ENCODE measurements around the gene NELL1.

DNA sequence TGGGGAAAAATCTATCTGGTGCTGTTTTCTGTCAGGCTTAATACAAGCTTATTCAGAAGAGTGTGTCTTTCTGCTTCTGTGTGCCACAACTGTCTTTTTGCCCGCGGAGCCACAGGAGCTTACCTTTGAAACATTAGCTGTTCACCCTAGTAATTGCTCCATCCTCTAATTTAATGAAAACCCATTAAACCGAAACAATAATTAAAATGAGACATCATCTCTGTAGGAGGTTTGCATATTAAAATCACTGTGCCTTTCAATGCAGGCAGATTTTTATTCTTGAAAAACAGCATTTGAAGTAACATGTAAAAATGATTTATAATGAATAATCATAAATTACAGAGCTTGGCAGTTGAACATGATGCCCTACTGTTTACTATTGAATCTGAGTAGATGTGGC lies 102.3 kb downstream of the NELL1 start:
- no peak for TF ChIP-seq GATA2 (IDR thresholded peaks at IDR 0.05; ENCODE audit: low read depth, low read length)
- no peak for TF ChIP-seq GATA3 (IDR thresholded peaks at IDR 0.05; ENCODE audit: low read depth, low read length)
